Measurements from ENCODE around the gene LGSN.
"Not testable (repeated sequence)": the region's sequence is repeated elsewhere in the genome, so short reads cannot be mapped to it uniquely, and the experiment has no call there.

LGSN gene

GRCh38 chr6:63319939-63320338 is at the start of gene LGSN:
Gene LGSN, minus strand, starts transcription at chr6:63319983. Its CDS starts 40 bp downstream, at chr6:63319943.
- no peak for DNase-seq (ENCODE audit: low spot score)

GRCh38 chr6:63368347-63368746 is 48.6 kb upstream of the LGSN start:
- DNase-seq (ENCODE audit: low spot score), result no peak

DNA sequence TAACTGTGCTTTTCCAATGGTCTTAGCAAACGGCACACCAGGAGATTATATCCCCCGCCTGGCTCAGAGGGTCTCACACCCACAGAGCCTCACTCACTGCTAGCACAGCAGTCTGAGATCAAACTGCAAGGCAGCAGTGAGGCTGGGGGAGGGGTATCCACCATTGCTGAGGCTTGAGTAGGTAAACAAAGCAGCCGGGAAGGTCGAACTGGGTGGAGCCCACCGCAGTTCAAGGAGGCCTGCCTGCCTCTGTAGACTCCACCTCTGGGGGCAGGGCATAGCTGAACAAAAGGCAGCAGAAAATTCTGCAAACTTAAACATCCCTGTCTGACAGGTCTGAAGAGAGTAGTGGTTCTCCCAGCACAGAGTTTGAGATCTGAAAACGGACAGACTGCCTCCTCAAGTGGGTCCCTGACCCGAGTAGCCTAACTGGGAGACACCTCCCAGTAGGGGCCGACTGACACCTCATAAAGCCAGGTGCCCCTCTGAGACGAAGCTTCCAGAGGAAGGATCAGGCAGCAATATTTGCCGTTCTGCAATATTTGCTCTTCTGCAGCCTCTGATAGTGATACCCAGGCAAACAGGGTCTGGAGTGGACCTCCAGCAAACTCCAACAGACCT is 42.8 kb upstream of the LGSN start:
- DNase-seq (ENCODE audit: low spot score), result not testable (repeated sequence)

DNA sequence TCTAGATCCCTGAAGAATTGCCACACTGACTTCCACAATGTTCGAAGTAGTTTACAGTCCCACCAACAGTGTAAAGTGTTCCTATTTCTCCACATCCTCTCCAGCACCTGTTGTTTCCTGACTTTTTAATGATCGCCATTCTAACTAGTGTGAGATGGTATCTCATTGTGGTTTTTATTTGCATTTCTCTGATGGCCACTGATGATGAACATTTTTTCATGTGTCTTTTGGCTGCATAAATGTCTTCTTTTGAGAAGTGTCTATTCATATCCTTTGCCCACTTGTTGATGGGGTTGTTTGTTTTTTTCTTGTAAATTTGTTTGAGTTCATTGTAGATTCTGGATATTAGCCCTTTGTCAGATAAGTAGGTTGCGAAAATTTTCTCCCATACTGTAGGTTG is 37.6 kb upstream of the LGSN start:
- DNase-seq (ENCODE audit: low spot score), result not testable (repeated sequence)

GRCh38 chr6:63355632-63356031 is 35.8 kb upstream of the LGSN start:
- no peak for DNase-seq (ENCODE audit: low spot score)

DNA sequence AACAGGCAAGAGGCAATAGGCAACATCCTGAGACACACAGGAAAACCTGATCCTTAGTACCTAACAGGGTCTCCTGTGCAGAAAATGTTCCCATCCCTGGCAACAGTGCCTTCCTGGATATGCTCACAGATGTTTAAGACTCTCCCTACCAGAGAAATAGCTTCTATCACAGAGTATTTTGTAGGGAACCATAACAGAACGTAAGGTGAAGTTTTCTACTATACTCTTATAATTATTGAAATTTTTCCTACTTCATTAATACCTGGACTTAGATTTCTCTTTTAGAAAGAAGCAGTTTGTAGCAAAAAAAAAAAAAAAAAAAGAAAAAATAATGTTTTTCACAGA is 33.5 kb upstream of the LGSN start:
- DNase-seq (ENCODE audit: low spot score), result no peak

DNA sequence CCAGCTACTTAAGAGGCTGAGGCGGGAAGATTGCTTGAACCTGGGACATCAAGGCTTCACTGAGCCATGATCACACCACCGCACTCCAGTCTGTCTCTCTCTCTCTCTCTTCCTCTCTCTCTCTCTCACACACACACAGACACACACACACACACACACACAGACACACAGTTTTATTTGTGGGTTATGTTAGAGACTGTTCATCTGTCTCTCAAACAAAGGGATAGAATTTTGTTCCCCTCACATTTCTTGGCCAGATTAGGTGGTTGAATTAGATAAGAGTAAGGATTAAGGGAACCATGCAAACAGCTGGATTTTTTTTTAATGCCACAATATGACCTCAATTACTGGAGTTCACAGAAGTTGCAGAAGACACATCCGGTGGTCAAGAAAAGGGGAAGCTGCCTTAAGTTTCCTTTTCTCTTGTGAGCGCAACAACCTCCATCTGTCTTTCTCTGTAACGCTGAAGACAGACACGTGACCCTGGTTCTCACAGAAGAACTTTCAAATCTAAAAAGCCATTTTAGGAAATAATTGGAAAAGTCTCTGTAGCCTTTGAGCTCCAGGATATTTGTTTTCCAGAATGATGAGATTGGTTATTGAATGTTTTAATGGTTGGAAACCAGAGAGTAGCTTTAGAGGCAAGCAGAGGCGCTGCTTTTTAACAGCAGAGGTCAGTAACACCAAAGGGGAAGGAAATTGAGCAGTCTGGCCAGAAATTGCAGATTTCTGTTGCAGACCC is 32.9 kb upstream of the LGSN start:
- DNase-seq (ENCODE audit: low spot score), result peak; percentile 52

DNA sequence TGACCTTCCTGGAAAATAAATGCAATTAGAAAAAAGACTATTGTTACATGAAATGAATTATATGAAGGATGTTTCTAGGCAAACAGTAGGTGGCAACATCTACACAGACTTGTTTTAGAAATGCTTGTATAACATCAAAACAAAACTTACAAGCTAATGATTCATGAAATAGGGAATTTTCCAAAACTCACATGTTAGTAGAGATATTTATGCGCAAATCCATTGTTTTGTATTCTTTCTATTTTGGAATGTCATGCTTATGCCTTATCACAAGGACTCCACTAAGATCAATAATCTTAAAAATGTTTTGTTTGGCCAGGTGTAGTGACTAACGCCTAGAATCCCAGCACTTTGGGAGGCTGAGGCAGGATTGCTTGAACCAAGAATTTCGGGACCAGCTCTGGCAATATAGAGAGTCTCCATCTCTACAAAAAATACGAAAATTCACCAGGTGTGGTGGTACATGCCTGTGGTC is 32.3 kb upstream of the LGSN start:
- DNase-seq (ENCODE audit: low spot score), result peak; percentile 65

DNA sequence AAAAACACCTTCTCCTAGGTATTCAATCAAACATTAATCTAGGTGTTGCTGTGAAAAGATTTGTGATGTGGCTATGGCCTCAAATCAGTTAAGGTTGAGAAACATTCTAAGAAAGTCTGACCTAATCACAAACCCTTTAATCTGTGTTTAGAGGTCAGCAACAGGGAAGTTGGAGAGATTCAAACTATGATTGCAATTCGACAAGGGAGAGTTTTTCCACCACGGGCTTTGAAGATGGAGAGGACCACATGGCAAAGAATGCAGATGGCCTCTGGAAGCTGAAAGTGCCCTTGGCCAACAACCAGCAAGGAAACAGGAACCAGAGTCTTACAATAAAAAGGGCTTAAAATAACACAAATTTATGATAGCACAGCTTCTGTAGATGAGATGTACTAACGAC is 29.6 kb upstream of the LGSN start:
- peak; percentile 36 for DNase-seq (ENCODE audit: low spot score)

DNA sequence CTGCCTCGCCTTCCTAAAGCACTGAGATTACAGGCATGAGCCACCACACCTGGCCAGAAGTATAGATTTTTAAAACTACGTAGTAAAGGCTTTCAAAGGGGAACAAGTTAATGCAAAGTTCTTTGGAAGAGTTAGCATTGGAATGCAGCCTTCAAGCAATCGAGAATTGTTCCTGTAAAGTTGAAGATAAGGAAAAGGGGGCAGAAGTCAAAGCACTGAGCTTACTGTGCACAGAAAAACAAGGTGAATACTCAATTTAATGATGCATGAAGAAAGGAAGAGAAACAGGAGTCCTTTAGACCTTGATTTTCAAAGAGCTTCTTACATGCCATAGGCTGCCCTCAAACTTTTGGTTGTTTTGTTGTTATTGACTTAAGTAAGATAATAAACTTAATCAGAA is 29.1 kb upstream of the LGSN start:
- peak; percentile 38 for DNase-seq (ENCODE audit: low spot score)

DNA sequence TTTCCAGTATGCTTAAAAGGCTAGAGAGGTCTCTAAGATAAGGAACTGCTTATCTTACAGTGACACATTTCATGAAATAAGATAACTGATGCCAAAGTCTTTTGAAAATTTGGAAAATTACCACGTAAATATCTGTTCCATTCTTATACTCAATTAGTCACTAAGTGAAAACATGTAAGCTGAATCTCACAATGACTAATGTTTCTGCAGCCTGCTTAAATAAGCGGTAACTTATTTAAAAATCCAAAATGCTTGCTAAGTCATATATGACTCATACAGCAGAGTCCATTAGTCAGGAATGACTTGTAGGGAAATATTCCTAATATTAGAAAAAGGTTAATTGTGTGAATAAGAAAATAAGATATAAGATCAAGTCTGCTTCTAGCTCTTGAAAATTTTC is 27.8 kb upstream of the LGSN start:
- peak; percentile 91 for DNase-seq (ENCODE audit: low spot score)

DNA sequence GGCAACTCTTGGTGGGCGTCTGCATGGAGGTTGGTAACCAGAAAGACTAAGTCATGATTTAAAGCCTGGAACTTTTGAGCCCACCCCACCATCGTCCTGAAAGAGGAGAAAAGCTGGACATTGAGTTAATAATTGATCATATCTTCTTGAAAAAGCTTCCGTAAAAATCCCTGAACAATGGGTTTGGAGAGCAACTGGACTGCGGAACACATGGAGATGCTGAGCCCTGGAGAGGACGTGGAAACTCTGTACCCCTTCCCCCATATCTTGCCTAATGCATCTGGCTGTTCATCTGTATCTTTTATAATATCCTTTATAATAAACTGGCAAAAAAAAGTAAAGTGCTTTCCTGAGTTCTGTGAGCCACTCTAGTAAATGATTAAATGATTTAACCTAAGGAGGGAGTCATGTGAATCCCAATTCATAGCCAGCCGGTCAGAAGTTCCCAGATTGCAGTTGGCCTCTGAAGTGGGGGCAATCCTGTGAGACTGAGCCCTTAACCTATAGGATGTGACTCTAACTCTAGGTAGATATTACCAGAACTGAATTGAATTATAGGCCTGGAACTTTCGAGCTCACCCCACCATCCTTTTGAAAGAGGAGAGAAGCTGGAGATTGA is 26.5 kb upstream of the LGSN start:
- DNase-seq (ENCODE audit: low spot score), result peak; percentile 30

- no peak for DNase-seq (ENCODE audit: low spot score)
Measured at GRCh38 chr6:63340351-63340750, 20.6 kb upstream of the LGSN start.

GRCh38 chr6:63334652-63335051 is 14.9 kb upstream of the LGSN start:
- DNase-seq (ENCODE audit: low spot score), result not testable (repeated sequence)

GRCh38 chr6:63333440-63333839 is 13.7 kb upstream of the LGSN start:
- DNase-seq (ENCODE audit: low spot score), result no peak

DNA sequence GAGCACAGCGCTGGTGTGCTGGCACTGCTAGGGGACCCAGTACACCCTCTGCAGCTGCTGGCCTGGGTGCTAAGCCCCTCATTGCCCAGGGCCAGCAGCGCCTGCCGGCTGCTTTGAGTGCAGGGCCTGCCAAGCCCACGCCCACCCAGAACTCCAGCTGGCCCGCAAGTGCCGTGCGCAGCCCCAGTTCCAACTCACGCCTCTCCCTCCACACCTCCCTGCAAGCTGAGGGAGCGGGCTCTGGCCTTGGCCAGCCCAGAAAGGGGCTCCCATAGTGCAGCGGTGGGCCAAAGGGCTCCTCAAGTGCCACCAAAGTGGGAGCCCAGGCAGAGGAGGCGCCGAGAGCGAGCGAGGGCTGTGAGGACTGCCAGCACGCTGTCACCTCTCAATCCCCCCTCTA is 6.8 kb upstream of the LGSN start:
- DNase-seq (ENCODE audit: low spot score), result not testable (repeated sequence)

DNA sequence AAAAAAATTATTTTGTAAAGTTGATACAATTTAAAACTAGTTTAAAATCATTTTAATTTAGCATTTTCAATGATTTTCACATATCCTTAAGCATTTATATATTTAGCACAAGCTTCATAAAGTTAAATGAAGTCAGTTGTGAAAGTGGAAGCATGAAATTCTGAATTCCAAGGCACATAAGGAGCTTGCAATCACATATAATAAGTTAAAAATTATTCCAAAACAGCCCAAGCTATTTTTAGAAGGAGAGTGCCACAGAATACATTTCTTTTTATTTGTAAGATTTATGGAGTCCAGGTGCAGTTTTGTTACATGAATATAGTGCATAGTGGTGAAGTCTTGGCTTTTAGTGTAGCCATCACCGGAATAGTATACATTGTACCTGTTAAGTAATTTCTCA is 3.2 kb upstream of the LGSN start:
- no peak for DNase-seq (ENCODE audit: low spot score)

- DNase-seq (ENCODE audit: low spot score), result no peak
Measured at GRCh38 chr6:63321821-63322220, 2.0 kb upstream of the LGSN start.

- no peak for DNase-seq (ENCODE audit: low spot score)
Measured at GRCh38 chr6:63317641-63318040, 2.1 kb downstream of the LGSN start.

GRCh38 chr6:63316113-63316512 is 3.7 kb downstream of the LGSN start:
- no peak for DNase-seq (ENCODE audit: low spot score)

DNA sequence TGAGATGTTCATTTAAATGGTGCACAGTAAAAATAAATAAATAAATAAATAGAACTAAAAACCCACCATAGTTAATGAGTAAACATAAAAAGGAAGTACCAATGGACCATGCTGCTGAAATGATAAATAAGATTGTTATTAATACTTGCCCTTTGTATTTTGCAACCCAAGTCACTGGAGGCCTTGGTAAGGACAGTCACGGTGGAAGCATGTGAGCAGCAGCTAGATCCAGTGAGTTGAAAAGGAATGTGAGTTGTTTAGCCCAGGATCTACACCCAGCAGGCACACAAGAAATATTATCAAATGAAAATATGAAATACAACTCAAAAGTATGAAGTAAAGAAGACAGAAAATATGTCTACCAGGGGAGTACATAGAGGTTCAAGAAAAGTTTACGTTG is 6.7 kb downstream of the LGSN start:
- DNase-seq (ENCODE audit: low spot score), result no peak

GRCh38 chr6:63307581-63308246 is 12.1 kb downstream of the LGSN start:
- DNase-seq (ENCODE audit: low spot score), result peak; percentile 65

- DNase-seq (ENCODE audit: low spot score), result no peak
Measured at GRCh38 chr6:63306420-63306819, 13.4 kb downstream of the LGSN start.
